IMR-90 (cell line): ENCODE data around the gene CMIP.

Experiments used
- BHLHE40 ChIP-seq: fragments of 150-350 bp; IDR thresholded peaks from 2 replicates; pipeline ENCODE4 v1.6.1; 2016; ENCODE audit warnings: mild to moderate bottlenecking, low read depth, low read length
- CEBPB ChIP-seq: IDR thresholded peaks from 2 replicates; pipeline ENCODE4 v1.6.1; 2012; ENCODE audit warnings: low read depth, low read length, improper control_type of control experiment
- FOS ChIP-seq: fragments of 150-350 bp; IDR thresholded peaks from 2 replicates; pipeline ENCODE4 v1.6.1; 2016; ENCODE audit warnings: low read depth, low read length
- MAFK ChIP-seq: IDR thresholded peaks from 2 replicates; pipeline ENCODE4 v1.6.1; 2012; ENCODE audit warnings: low read depth, low read length, improper control_type of control experiment
- MXI1 ChIP-seq: IDR thresholded peaks from 2 replicates; pipeline ENCODE4 v1.6.1; 2012; ENCODE audit warnings: low read depth, mild to moderate bottlenecking, low read length, moderate library complexity, borderline replicate concordance
- NFE2L2 ChIP-seq: fragments of 150-350 bp; IDR thresholded peaks from 2 replicates; pipeline ENCODE4 v1.6.1; 2016; ENCODE audit warnings: low read depth, mild to moderate bottlenecking, low read length
- POLR2A ChIP-seq: IDR thresholded peaks from 2 replicates; pipeline ENCODE4 v1.6.1; 2012; ENCODE audit warnings: mild to moderate bottlenecking, low read depth, low read length
- RAD21 ChIP-seq: IDR thresholded peaks from 2 replicates; pipeline ENCODE4 v1.6.1; 2012; ENCODE audit warnings: low read length, improper control_type of control experiment
- RCOR1 ChIP-seq: IDR thresholded peaks from 2 replicates; pipeline ENCODE4 v1.6.1; 2012; ENCODE audit warnings: mild to moderate bottlenecking, low read length, improper control_type of control experiment; ENCODE audit not compliant: insufficient replicate concordance
- RFX5 ChIP-seq: IDR thresholded peaks from 2 replicates; pipeline ENCODE4 v1.8.0; 2012; ENCODE audit warnings: low read depth, mild to moderate bottlenecking, low read length, moderate library complexity
- SMC3 ChIP-seq: fragments of 150-350 bp; IDR thresholded peaks from 2 replicates; pipeline ENCODE4 v1.6.1; 2016; ENCODE audit warnings: low read depth, mild to moderate bottlenecking, antibody characterized with exemption, low read length, moderate library complexity
- TF ChIP-seq, protein P1 (sequence below): fragments of 150-350 bp; IDR thresholded peaks from 2 replicates; pipeline ENCODE4 v1.6.1; 2017; ENCODE audit warnings: mild to moderate bottlenecking, antibody characterized with exemption, low read length, low read depth
- TF ChIP-seq, protein P2 (sequence below): conservative IDR thresholded peaks from 2 replicates; pipeline ENCODE4 v1.5.1; 2012; ENCODE audit warnings: mild to moderate bottlenecking, low read depth, low read length, improper control_type of control experiment
- TF ChIP-seq, protein P3 (sequence below): fragments of 150-350 bp; IDR thresholded peaks from 2 replicates; pipeline ENCODE4 v1.6.1; 2016; ENCODE audit warnings: low read depth, mild to moderate bottlenecking, low read length, moderate library complexity, borderline replicate concordance

DNA sequence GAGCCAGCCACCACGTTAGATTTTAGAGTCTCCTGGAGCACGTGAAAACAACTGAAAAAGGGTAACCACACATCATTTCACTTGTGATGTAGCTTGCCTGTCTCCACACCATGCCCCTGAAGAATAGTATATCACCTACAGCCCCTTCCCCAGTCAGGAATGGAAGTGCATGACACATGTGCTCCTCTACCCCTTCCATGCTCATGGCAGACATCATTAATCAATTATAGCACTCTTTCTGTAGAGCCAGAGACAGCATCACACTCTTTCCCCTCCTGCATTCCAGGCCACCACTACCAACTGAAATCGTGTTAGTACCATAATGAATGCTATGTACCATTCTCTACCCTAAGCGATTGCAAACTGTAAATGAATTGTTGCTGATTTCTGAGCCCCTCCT, 221.0 kb downstream of the CMIP start:
- no peak for TF ChIP-seq MXI1
- TF ChIP-seq, protein P1, sequence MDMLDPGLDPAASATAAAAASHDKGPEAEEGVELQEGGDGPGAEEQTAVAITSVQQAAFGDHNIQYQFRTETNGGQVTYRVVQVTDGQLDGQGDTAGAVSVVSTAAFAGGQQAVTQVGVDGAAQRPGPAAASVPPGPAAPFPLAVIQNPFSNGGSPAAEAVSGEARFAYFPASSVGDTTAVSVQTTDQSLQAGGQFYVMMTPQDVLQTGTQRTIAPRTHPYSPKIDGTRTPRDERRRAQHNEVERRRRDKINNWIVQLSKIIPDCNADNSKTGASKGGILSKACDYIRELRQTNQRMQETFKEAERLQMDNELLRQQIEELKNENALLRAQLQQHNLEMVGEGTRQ: no peak
- TF ChIP-seq, protein P2, sequence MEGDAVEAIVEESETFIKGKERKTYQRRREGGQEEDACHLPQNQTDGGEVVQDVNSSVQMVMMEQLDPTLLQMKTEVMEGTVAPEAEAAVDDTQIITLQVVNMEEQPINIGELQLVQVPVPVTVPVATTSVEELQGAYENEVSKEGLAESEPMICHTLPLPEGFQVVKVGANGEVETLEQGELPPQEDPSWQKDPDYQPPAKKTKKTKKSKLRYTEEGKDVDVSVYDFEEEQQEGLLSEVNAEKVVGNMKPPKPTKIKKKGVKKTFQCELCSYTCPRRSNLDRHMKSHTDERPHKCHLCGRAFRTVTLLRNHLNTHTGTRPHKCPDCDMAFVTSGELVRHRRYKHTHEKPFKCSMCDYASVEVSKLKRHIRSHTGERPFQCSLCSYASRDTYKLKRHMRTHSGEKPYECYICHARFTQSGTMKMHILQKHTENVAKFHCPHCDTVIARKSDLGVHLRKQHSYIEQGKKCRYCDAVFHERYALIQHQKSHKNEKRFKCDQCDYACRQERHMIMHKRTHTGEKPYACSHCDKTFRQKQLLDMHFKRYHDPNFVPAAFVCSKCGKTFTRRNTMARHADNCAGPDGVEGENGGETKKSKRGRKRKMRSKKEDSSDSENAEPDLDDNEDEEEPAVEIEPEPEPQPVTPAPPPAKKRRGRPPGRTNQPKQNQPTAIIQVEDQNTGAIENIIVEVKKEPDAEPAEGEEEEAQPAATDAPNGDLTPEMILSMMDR: no peak
- no peak for TF ChIP-seq RAD21
- TF ChIP-seq POLR2A: no peak
- no peak for TF ChIP-seq RCOR1
- TF ChIP-seq CEBPB: no peak
- TF ChIP-seq FOS: no peak
- no peak for TF ChIP-seq BHLHE40
- TF ChIP-seq NFE2L2: no peak
- TF ChIP-seq RFX5: no peak
- TF ChIP-seq, protein P3, sequence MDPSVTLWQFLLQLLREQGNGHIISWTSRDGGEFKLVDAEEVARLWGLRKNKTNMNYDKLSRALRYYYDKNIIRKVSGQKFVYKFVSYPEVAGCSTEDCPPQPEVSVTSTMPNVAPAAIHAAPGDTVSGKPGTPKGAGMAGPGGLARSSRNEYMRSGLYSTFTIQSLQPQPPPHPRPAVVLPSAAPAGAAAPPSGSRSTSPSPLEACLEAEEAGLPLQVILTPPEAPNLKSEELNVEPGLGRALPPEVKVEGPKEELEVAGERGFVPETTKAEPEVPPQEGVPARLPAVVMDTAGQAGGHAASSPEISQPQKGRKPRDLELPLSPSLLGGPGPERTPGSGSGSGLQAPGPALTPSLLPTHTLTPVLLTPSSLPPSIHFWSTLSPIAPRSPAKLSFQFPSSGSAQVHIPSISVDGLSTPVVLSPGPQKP: no peak
- no peak for TF ChIP-seq MAFK
- no peak for TF ChIP-seq SMC3
